HG03571 (cell line): Measurements from ENCODE around the gene NTN1.

ENCODE experiments used
- ATAC-seq: cut with Tn5 transposase; IDR thresholded peaks from one replicate; pipeline ENCODE4 v1.9.1; 2021; ENCODE audit not compliant: unreplicated experiment

Gene NTN1

GRCh38 chr17:9266031-9266680 is 244.8 kb downstream of the NTN1 start:
- no peak for ATAC-seq

DNA sequence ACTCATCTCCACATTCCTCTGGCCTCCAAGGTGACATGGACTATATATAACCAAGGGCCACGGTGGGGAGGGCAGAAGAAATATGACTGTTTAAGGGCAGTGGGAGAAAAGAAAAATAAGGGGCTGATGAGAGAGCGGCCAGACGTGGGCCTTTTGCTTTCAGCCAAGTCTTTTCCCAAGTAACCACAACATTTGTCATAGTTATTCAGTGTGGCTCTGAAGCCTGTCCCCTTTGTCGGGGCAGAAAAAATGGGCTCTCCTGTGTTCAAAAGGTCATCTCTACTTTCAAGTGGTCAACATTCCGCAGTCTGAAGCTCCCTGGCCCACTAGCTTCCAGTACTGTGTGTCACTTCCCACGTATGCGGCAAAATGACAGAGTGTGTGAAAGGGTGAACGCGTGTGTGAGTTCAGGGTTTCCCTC is 245.4 kb downstream of the NTN1 start:
- no peak for ATAC-seq

DNA sequence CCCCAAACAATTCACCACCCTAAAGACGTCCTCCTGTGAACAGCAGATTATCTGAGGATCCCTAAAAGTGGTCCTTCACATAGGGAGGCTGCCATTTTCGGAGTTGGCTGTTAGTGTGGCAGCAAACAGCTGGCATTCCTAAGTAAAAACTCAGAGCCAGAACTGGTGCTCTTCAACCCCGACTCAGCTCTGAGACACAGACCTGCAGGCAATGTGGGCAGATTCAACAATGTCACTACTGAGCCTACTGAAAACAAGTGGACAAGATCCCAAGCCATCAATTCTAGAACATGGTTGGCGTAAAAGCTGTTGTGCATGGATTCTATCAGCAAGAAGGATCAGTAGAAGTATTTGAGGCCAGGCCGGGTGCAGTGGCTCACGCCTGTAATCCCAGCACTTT is 247.2 kb downstream of the NTN1 start:
- ATAC-seq, result no peak

GRCh38 chr17:9269350-9270035 is 248.2 kb downstream of the NTN1 start:
- ATAC-seq, result no peak

- no peak for ATAC-seq
Measured at GRCh38 chr17:9270921-9271320, 249.6 kb downstream of the NTN1 start.

DNA sequence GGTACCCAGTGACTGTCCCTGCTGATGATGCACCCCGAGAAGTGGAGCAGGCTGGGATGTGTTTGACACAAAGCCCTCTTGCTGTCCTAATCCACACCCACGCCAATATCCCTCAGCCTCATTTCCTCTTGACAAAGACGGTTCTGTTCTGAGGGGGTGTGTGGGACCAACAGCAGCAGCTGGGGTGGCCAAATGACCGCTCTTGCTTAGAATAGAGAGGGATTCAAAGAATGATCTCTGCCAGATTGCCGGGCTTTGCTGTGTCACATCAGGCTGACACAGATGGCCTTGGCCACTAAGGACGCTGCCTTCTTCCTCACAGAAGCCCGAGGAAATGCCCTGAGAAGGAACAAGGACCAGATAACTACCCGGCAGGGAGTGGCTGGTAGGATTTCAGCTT is 250.7 kb downstream of the NTN1 start:
- no peak for ATAC-seq

- no peak for ATAC-seq
Measured at GRCh38 chr17:9272501-9273200, 251.3 kb downstream of the NTN1 start.

GRCh38 chr17:9273428-9274391 is 252.4 kb downstream of the NTN1 start:
- ATAC-seq, result no peak

- ATAC-seq, result no peak
Measured at GRCh38 chr17:9274973-9275372, 253.7 kb downstream of the NTN1 start.

- ATAC-seq, result no peak
Measured at GRCh38 chr17:9279893-9280292, 258.6 kb downstream of the NTN1 start.

GRCh38 chr17:9283909-9284308 is 262.6 kb downstream of the NTN1 start:
- ATAC-seq, result no peak

GRCh38 chr17:9284884-9285283 is 263.6 kb downstream of the NTN1 start:
- ATAC-seq, result no peak

- no peak for ATAC-seq
Measured at GRCh38 chr17:9285602-9286427, 264.5 kb downstream of the NTN1 start.

DNA sequence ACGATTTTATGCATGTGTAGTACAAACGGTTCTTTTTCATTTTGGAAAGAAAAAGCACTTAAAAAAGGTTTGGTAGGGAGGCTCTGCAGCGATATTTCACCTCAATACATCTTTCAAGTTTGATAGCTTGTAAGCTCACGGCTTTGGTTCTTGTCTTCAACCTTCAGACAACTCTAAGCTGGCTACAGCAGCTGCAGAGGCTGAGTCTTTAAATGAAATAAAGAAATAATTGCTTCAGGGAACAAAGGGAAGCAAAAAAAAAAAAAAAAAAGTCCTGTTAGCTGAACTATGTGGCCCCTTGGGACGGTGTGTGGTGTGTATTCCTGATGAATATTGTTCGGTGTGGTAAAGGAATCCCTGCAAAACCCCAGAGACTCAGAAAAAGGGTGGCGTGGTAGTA is 265.1 kb downstream of the NTN1 start:
- ATAC-seq, result no peak

DNA sequence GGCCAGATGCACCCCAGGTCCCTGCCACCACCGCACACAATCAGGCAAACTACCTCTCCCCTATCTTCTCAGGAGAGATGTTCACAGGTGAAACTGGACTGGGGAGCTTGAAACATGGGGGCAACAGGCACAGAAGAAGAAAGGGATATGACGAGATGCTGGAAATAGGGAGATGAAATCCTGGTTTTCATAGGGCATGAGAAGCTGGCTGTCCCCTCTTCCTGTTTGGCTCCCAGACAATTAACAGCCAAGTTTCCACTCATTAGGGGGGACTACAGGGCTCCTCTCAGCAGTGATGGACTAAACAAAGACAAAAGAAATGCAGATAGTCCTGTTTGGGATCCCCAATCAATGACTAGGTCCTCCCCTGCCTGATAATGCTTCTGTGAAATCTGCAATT is 266.0 kb downstream of the NTN1 start:
- no peak for ATAC-seq

DNA sequence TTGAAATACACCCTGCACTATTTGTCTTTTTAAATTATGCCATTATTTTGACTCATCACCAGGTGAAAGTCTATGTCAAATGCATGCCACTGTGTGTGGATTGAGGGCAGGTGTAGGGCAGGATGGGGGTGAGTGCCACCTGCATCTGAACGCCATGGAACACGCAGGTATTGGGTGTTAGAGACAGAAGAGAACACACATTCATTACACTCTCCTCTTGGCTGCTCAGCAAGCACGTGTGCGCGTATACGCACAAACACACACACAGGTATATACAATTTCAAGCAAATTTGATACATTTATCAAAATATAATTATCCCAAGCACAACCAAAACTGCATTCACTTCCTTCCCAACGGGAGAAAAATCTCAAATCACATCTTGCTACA is 268.9 kb downstream of the NTN1 start:
- ATAC-seq, result no peak

DNA sequence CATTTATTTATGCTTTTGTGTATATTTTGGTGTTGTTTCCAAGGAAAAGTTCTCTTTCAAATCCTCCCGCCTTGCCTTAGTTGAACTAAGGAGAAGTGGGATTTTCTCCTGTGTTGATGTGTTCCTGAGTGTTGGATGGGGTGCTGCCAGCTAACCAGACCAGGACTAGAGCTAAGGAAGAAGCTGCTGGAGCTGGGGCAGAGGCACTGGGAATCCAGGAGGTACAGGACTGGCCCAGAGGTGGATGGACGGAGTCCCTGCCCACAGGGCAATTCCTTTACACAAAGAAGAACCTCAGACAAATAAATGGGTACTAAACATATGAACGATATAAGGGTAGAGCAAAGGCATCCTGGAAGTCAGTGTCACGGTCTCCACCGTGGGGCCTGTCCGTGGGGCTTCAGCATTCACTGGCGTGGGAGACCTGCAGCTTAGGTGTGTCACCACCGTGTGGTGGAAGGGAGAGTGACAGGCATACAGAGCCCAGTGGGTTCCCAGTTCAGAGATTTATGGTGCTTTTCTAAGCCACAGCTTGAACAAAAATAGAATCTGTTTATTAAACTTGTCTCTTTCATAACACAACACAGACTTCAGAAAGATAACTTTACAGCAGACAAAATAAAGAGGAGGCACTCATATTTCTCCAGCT is 270.7 kb downstream of the NTN1 start:
- no peak for ATAC-seq

GRCh38 chr17:9292561-9292941 is 271.2 kb downstream of the NTN1 start:
- no peak for ATAC-seq
